GM19372 (cell line): ENCODE measurements around the gene DNAJC19.
"Not testable (repeated sequence)": the region's sequence is repeated elsewhere in the genome, so short reads cannot be mapped to it uniquely, and the experiment has no call there.

Experiments used
- ATAC-seq: cut with Tn5 transposase; IDR thresholded peaks from one replicate; pipeline ENCODE4 v1.9.1; 2021; ENCODE audit warnings: mild to moderate bottlenecking, low read depth, moderate library complexity; ENCODE audit not compliant: unreplicated experiment

DNAJC19 gene

DNA sequence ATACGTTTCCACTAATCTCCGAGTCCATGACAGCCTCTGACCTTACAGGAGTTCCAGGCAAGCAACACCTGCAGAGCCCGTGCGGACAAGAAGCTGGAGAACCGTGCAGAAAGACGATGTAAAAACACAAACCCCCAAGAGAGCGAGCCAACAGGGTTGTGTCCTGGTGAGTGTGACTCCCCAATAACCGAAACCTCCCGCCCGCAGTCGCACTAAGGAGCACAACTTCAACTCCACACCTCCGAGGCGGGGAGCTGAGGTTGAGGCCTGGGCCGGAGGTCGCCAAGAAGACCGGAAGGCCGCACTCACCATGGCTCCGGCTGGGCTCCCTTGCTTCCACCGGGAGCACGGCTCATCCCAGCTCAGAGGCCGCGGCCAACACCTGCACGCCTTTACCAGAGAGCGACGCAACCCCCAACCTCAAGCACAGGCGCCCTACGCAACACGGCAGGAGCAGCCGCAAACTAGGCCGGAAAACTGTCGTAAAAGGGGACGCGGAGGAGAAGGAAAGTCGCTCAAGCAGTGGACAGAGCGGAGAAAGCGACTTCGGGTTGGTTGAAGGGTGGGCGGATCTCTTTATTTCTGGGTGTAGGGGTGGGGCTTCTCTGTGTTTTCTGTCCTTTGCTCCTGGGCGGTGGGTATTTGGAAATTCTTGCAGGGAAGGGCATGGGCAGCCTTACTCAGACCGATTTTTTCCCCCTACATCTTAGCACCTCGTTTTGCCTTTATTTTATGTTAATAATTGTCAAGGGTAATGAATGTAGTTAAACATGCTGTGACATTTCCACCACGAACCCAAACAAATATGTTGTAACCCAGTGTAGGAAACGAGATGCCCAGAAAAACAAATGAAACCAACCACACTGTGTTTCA, at the start of gene DNAJC19:
Gene DNAJC19 (minus strand): TSS at position 446 of the 873 bp plus-strand sequence. CDS start 134 bp downstream, at position 312.
- peak; percentile 95 for ATAC-seq

DNA sequence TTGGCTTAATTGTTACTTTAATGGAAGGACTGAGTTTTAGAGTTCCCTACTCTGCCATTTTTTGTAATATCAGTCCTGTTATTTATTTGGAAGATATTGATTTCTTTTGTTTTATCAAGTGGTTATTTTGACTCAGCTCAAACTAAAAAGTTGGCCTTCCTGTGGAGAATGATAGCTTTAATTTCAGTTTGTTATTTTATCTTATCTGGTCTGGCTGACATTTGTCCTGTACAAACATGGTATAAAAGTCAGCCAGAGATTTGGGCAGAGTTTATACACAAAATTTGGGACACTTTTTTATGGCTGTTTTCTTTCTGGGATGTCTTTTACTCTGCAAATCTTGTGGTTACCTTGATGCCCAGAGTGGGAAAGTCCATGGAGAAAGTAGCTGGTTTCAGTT, 41.4 kb upstream of the DNAJC19 start:
- ATAC-seq, result no peak

DNA sequence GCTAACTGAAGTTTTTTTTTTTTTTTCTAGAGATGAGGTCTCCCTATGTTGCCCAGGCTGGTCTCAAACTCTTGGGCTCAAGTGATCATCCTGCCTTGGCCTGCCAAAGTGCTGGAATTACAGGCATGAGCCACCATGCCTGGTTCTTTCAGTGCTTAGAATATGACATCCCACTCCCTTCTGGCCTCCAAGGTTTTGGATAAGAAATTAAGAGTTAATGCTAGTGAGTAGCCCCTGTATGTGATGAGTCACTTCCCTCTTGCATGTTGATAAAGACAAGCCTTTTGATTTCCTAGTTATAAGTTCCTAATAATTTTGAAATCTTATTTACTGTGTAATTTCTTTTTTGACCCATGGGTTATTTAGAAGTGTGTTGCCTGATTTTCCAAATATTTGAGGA, 35.7 kb upstream of the DNAJC19 start:
- no peak for ATAC-seq

- no peak for ATAC-seq
Observed at GRCh38 chr3:181017690-181018089, 28.2 kb upstream of the DNAJC19 start.

- no peak for ATAC-seq
Observed at GRCh38 chr3:181009225-181009624, 19.7 kb upstream of the DNAJC19 start.

DNA sequence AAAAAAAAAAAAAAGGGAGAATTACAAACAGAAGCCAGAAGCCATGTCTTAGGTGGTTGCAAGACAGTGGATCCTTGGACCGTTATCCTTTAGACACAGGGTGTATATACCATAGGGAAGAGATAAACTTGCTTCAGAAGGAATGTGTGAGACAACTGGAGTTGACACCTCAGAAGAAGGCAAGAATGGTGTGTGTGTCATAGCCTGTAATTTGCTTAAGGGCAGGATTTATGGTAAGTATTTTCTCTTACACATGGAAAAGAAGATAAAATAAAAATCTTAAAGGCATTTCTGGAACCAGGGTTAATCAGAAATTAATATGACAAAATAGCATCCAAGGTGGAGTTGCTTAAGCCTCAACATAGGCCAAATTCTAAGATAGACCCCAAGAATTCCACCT, 19.3 kb upstream of the DNAJC19 start:
- no peak for ATAC-seq

GRCh38 chr3:181007262-181007661, 17.7 kb upstream of the DNAJC19 start:
- no peak for ATAC-seq

DNA sequence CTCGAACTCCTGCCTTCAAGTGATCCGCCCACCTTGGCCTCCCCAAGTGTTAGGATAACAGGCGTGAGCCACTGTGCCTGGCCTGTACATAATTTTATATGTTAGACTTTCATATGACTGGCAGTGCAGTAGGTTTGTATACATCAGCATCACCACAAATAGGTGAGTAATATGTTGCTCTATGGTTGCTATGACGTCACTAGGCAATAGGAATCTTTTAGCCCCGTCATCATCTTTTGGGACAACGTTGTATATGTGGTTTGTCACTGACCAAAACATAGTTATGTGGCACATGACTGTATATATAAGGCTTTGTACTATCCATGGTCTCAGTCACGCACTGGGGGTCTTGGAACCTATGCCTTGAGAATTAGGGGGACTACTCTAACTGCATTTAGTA, 17.0 kb upstream of the DNAJC19 start:
- ATAC-seq, result no peak

DNA sequence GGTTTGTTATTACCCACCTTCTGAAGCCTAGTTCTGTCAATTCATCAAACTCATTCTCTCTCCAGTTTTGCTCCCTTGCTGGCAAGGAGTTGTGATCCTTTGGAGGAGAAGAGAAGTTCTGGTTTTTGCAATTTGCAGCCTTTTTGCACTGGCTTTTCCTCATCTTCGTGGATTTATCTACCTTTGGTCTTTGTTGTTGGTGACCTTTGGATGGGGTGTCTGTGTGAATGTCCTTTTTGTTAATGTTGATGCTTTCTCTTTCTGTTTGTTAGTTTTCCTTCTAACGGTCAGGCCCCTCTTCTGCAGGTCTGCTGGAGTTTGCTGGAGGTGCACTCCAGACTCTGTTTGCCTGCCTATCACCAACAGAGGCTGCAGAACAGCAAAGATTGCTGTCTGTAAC, 13.9 kb upstream of the DNAJC19 start:
- ATAC-seq, result not testable (repeated sequence)

- not testable (repeated sequence) for ATAC-seq
Observed at GRCh38 chr3:181002331-181002730, 12.8 kb upstream of the DNAJC19 start.

DNA sequence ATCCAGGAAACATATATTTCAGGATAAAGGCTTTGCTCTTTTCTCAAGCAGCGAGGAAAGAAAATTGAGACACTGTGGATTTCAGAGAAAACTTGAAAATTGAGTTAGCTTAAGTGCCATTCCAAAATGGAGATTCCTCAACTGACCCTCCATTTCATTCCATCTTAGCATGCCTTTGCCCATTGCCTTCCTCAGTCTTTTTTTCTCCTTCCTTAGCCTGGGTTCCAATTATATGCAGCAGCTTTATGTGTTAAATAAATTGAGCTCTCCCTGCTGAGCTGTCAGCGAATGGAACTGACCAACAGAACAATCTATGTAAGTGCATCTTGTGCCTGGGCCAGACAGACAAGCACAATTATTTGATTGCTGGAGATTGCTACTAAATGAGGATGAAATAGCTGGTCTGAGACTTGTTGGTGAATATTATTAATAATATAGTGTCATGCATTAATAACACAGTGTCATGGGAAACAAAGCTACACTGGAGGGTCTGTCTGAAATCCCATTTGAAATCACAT, 6.9 kb upstream of the DNAJC19 start:
- ATAC-seq, result no peak

GRCh38 chr3:180990505-180990904, 969 bp upstream of the DNAJC19 start:
- no peak for ATAC-seq

GRCh38 chr3:180987344-180987743, 2.2 kb downstream of the DNAJC19 start:
- ATAC-seq, result no peak

DNA sequence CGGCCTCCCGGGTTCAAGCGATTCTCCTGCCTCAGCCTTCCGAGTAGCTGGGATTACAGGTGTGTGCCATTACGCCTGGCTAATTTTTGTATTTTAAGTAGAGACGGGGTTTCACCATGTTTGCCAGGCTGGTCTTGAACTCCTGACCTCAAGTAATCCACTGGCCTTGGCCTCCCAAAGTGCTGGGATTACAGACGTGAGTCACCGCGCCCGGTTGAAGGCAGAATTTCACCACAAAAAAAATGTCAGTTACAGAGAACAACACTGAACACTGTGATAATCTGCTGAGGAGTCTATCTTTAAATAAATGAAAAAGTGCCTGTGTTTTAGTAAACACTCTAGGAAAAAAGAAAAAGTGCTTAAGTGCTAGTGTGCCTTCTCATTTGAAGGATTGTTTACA, 3.2 kb downstream of the DNAJC19 start:
- not testable (repeated sequence) for ATAC-seq

DNA sequence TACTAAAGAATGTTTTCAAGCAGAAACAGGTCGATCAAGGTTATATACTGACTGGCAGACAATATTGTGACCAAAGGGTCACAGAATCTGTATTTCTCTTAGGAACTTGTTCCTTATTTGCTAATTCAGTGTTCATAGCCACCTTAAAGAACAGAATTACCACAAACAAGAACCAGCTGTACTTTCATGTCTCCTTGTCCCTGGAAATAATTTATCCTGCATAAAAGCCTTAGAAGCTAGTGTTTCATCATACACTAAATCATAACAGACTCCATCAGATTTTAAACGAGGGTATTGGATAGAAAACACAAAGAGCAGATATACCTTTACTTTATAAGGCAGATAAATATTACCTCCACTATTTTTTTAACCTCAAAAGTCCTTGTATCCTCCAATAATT, 6.4 kb downstream of the DNAJC19 start:
- ATAC-seq, result no peak

DNA sequence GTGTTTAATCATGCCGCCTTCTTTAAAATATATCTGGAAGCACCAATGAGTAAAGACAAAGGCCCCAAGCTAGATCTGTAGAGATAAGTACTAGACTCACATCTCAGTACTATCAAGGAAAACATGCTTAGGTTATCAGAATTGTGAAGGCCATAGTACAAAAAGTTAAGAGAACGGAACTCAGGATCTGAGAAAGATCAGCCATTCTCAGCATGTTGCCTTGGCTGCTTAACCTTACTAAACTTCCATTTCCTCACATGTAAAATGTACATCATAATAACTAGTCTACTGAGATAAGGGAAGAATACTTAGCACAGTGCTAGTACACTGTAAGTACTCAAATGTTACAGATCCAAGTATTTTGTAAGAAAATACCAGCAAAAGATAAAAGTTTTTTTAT, 7.6 kb downstream of the DNAJC19 start:
- no peak for ATAC-seq

- no peak for ATAC-seq
Observed at GRCh38 chr3:180980611-180981010, 8.9 kb downstream of the DNAJC19 start.

- ATAC-seq, result no peak
Observed at GRCh38 chr3:180979961-180980360, 9.6 kb downstream of the DNAJC19 start.

- no peak for ATAC-seq
Observed at GRCh38 chr3:180977498-180977897, 12.0 kb downstream of the DNAJC19 start.

DNA sequence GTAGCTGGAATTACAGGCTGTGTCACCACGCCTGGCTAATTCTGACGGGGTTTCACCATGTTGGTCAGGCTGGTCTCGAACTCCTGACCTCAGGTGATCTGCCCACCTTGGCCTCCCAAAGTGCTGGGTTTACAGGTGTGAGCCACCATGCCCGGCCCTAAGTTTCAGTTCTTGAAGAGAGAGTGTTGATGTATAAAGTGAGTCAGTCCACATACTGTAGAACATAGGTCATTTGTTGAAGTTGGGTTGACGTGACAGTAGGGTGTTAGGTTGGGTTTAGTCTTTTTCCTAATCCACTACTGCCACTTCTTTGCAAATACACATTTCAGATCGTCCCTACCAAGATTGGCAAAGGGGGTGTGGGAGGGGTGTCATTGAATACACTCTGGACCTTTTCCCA, 15.2 kb downstream of the DNAJC19 start:
- no peak for ATAC-seq

- ATAC-seq, result peak; percentile 53
Observed at GRCh38 chr3:180973543-180973942, 16.0 kb downstream of the DNAJC19 start.

- ATAC-seq, result no peak
Observed at GRCh38 chr3:180970931-180971330, 18.6 kb downstream of the DNAJC19 start.
